Endodermal cell (in vitro differentiated cells): Measurements from ENCODE around the gene NAALADL2. TPM values are rescaled to one million over a fixed set of nuclear protein-coding genes. Genes with fewer than 3 reads are reported as not detected.

ENCODE experiments used
- DNase-seq: peaks from one replicate; pipeline ENCODE4 v3.0.0-alpha.2; 2017
- H3K27ac ChIP-seq: 2 replicates; pipeline ENCODE4 v1.5.1; 2013; ENCODE audit warnings: mild to moderate bottlenecking, low read depth, low read length, moderate library complexity
- H3K27me3 ChIP-seq: 2 replicates; pipeline ENCODE4 v1.6.1; 2013; ENCODE audit warnings: mild to moderate bottlenecking, low read length, moderate library complexity; ENCODE audit not compliant: insufficient read depth, control insufficient read depth, poor library complexity, severe bottlenecking
- H3K36me3 ChIP-seq: 2 replicates; pipeline ENCODE4 v1.7.0; 2013; ENCODE audit warnings: mild to moderate bottlenecking, low read length, moderate library complexity; ENCODE audit not compliant: control insufficient read depth, insufficient read depth
- H3K4me1 ChIP-seq: one replicate; pipeline ENCODE4 v1.7.0; 2013; ENCODE audit warnings: low read length; ENCODE audit not compliant: control insufficient read depth, insufficient read depth
- H3K4me3 ChIP-seq: 2 replicates; pipeline ENCODE4 v1.5.1; 2013; ENCODE audit warnings: mild to moderate bottlenecking, low read length, moderate library complexity
- H3K9ac ChIP-seq: 2 replicates; pipeline ENCODE4 v1.6.1; 2013; ENCODE audit warnings: mild to moderate bottlenecking, low read length, moderate library complexity; ENCODE audit not compliant: poor library complexity, severe bottlenecking; ENCODE audit errors: extremely low read depth
- H3K9me3 ChIP-seq: 2 replicates; pipeline ENCODE4 v1.6.1; 2013; ENCODE audit warnings: mild to moderate bottlenecking, low read length, moderate library complexity; ENCODE audit not compliant: control insufficient read depth
- H3K27ac Mint-ChIP-seq: 2 replicates; pipeline ENCODE4 v1.8.0; 2020; ENCODE audit warnings: mixed read lengths
- H3K27me3 Mint-ChIP-seq: 2 replicates; pipeline ENCODE4 v1.8.0; 2021; ENCODE audit warnings: mild to moderate bottlenecking, mixed read lengths; ENCODE audit not compliant: insufficient read depth
- H3K36me3 Mint-ChIP-seq: 2 replicates; pipeline ENCODE4 v1.8.0; 2020; ENCODE audit warnings: low read depth, mixed read lengths
- H3K4me1 Mint-ChIP-seq: 2 replicates; pipeline ENCODE4 v1.8.0; 2020; ENCODE audit warnings: mixed read lengths
- H3K4me3 Mint-ChIP-seq: 2 replicates; pipeline ENCODE4 v1.8.0; 2020; ENCODE audit warnings: mild to moderate bottlenecking, moderate library complexity, mixed read lengths
- H3K9me3 Mint-ChIP-seq: 2 replicates; pipeline ENCODE4 v1.8.0; 2020; ENCODE audit warnings: mild to moderate bottlenecking, mixed read lengths
- CTCF ChIP-seq: fragments of 200-600 bp; sonication (generic); conservative IDR thresholded peaks from 2 replicates; pipeline ENCODE4 v1.5.0; 2021; ENCODE audit warnings: antibody characterized with exemption, mild to moderate bottlenecking
- WGBS, 2 experiments: methylation state at CpG; one replicate each; pipeline versions ENCODE4 v1.1.5 to v1.1.7; 2013; ENCODE audit warnings: missing lambda C conversion rate in 2 of 2, mixed read lengths in 1 of 2; ENCODE audit not compliant: insufficient coverage in 1 of 2, insufficient read length in 1 of 2; 5-methylcytosine and 5-hydroxymethylcytosine counted together
- total RNA-seq, 2 donors: library from RNA; stranded (reverse); fragmentation: NEBNext Ultra II Directional in 1 of 2; extraction: Animal tissue kit (Norgen Biotek cat#: 25700) in 1 of 2; gene quantifications; 2 replicates in 1 of 2; 3 replicates in 1 of 2; pipeline ENCODE4 v1.2.1, GENCODE V29; 2021

NAALADL2 gene
- total RNA-seq, 2 donors from 2014 or later: 1.6 to 1.8 TPM

GRCh38 chr3:175294793-175295192 is 435.7 kb downstream of the NAALADL2 start:
- Histone ChIP-seq H3K27ac (no peak overlapping the region), H3K27me3 (no peaks in the 10 kb centered on the region), H3K9ac (no peak overlapping the region), H3K36me3 (no peaks in the 10 kb centered on the region), H3K4me1 (no peaks in the 10 kb centered on the region), H3K9me3 (no peaks in the 10 kb centered on the region), H3K4me3 (no peak overlapping the region)
- TF ChIP-seq CTCF: no peak
- WGBS, 2 experiments: 88 to 100% methylated on average over 2 of the region's 2 CpGs
- Mint-ChIP-seq H3K36me3 (no peaks in the 10 kb centered on the region), H3K9me3 (peaks cover 2% of the 10 kb centered on the region), H3K27ac (no peak overlapping the region), H3K27me3 (no peaks in the 10 kb centered on the region), H3K4me3 (no peak overlapping the region), H3K4me1 (no peaks in the 10 kb centered on the region)
- DNase-seq: no peak

GRCh38 chr3:175295248-175296130 is 436.4 kb downstream of the NAALADL2 start:
- WGBS, 2 experiments: 89 to 91% methylated on average over 2 to 4 of the region's 4 CpGs
- H3K4me1 Mint-ChIP-seq: no peaks in the 10 kb centered on the region
- Histone ChIP-seq H3K36me3 (no peaks in the 10 kb centered on the region), H3K9me3 (no peaks in the 10 kb centered on the region), H3K27me3 (no peaks in the 10 kb centered on the region), H3K4me3 (no peak overlapping the region), H3K9ac (no peak overlapping the region), H3K27ac (no peak overlapping the region), H3K4me1 (no peaks in the 10 kb centered on the region)
- no peak for TF ChIP-seq CTCF
- H3K9me3 Mint-ChIP-seq: peaks cover 2% of the 10 kb centered on the region
- H3K27me3 Mint-ChIP-seq: no peaks in the 10 kb centered on the region
- no peak for DNase-seq
- no peaks in the 10 kb centered on the region for H3K36me3 Mint-ChIP-seq
- H3K4me3 Mint-ChIP-seq: no peak overlapping the region
- H3K27ac Mint-ChIP-seq: no peak overlapping the region

GRCh38 chr3:175297216-175297615 is 438.1 kb downstream of the NAALADL2 start:
- Mint-ChIP-seq H3K27ac (no peak overlapping the region), H3K4me3 (no peak overlapping the region), H3K27me3 (no peaks in the 10 kb centered on the region), H3K4me1 (no peaks in the 10 kb centered on the region), H3K9me3 (peaks cover 2% of the 10 kb centered on the region), H3K36me3 (no peaks in the 10 kb centered on the region)
- TF ChIP-seq CTCF: no peak
- 90 to 92% methylated on average over 2 of the region's 2 CpGs for WGBS, 2 experiments
- H3K9me3 ChIP-seq: no peaks in the 10 kb centered on the region
- DNase-seq: no peak
- H3K27me3 ChIP-seq: no peaks in the 10 kb centered on the region
- no peaks in the 10 kb centered on the region for H3K4me1 ChIP-seq
- H3K9ac ChIP-seq: no peak overlapping the region
- H3K36me3 ChIP-seq: no peaks in the 10 kb centered on the region
- no peak overlapping the region for H3K27ac ChIP-seq
- H3K4me3 ChIP-seq: no peak overlapping the region
